HG03575 (cell line): Measurements from ENCODE around the gene LRRC3C.
"Not testable (repeated sequence)": the region's sequence is repeated elsewhere in the genome, so short reads cannot be mapped to it uniquely, and the experiment has no call there.

Experiments used
- ATAC-seq: cut with Tn5 transposase; IDR thresholded peaks from one replicate; pipeline ENCODE4 v1.9.1; 2021; ENCODE audit not compliant: unreplicated experiment, insufficient number of reproducible peaks, low FRiP score; ENCODE audit errors: extremely low read depth

Gene LRRC3C

GRCh38 chr17:39927101-39927928 lies at the start of gene LRRC3C, which contains the start of gene ORMDL3:
TSS of gene LRRC3C (plus strand) at chr17:39927732. CDS start at chr17:39941524, 13,792 bp downstream.
TSS of gene ORMDL3 (minus strand) at chr17:39927601. CDS start at chr17:39924203, 3,398 bp downstream.
- ATAC-seq, result no peak

- not testable (repeated sequence) for ATAC-seq
These were observed 41.4 kb upstream of the LRRC3C start for GRCh38 chr17:39886102-39886501.

- ATAC-seq, result no peak
These were observed 40.5 kb upstream of the LRRC3C start for GRCh38 chr17:39887078-39887477.

GRCh38 chr17:39889200-39889599 lies 38.3 kb upstream of the LRRC3C start:
- no peak for ATAC-seq

GRCh38 chr17:39894681-39895376 lies 32.7 kb upstream of the LRRC3C start:
- ATAC-seq, result no peak

- ATAC-seq, result no peak
These were observed 29.4 kb upstream of the LRRC3C start for GRCh38 chr17:39898088-39898487.

GRCh38 chr17:39899215-39899614 lies 28.3 kb upstream of the LRRC3C start:
- ATAC-seq, result no peak

- ATAC-seq, result not testable (repeated sequence)
These were observed 25.5 kb upstream of the LRRC3C start for GRCh38 chr17:39902027-39902426.

- no peak for ATAC-seq
These were observed 24.2 kb upstream of the LRRC3C start for GRCh38 chr17:39903158-39903884.

- ATAC-seq, result no peak
These were observed 22.6 kb upstream of the LRRC3C start for GRCh38 chr17:39904990-39905288.

GRCh38 chr17:39908789-39909352 lies 18.7 kb upstream of the LRRC3C start:
- no peak for ATAC-seq

GRCh38 chr17:39913989-39914388 lies 13.5 kb upstream of the LRRC3C start:
- no peak for ATAC-seq

- no peak for ATAC-seq
These were observed 12.0 kb upstream of the LRRC3C start for GRCh38 chr17:39915559-39915958.

- ATAC-seq, result no peak
These were observed 10.6 kb upstream of the LRRC3C start for GRCh38 chr17:39916918-39917317.

- ATAC-seq, result no peak
These were observed 8.3 kb upstream of the LRRC3C start for GRCh38 chr17:39919087-39919683.

- ATAC-seq, result no peak
These were observed 7.0 kb upstream of the LRRC3C start for GRCh38 chr17:39920218-39921210.

GRCh38 chr17:39921323-39921722 lies 6.2 kb upstream of the LRRC3C start:
- ATAC-seq, result no peak

- no peak for ATAC-seq
These were observed 5.5 kb upstream of the LRRC3C start for GRCh38 chr17:39922006-39922405.
